ENCODE data around the gene OR5K2. TPM values are rescaled to one million over a fixed set of nuclear protein-coding genes. Genes with fewer than 3 reads are reported as not detected.

Gene OR5K2
- total RNA-seq, 1 donor from 2014 or later: not detected

- Histone ChIP-seq H3K27ac (no peak overlapping the region), H3K4me1 (no peaks in the 10 kb centered on the region), H3K9me3 (no peaks in the 10 kb centered on the region), H3K36me3 (no peaks in the 10 kb centered on the region), H3K27me3 (no peaks in the 10 kb centered on the region), H3K4me3 (no peak overlapping the region)
- no peak for TF ChIP-seq CTCF (IDR thresholded peaks at IDR 0.05)
- no peak for DNase-seq (ENCODE audit: low spot score in 2 of 2)
- intact Hi-C loops (cut with DNase I): no loop called here
Observed at GRCh38 chr3:98545940-98546339, 48.5 kb downstream of the OR5K2 start.

Other genes starting within 250 kb of the OR5K2 start
- gene OR5H6, start 233.4 kb upstream of the OR5K2 start, total RNA-seq: not detected
- not detected for gene OR5H2, start 215.2 kb upstream of the OR5K2 start, total RNA-seq
- gene OR5K4, start 143.8 kb upstream of the OR5K2 start, total RNA-seq: not detected
- gene OR5K3, start 107.0 kb upstream of the OR5K2 start, total RNA-seq: not detected
- gene OR5K1, start 34.5 kb upstream of the OR5K2 start, total RNA-seq: 4.7 TPM
- gene CLDND1, start 25.2 kb downstream of the OR5K2 start, total RNA-seq: 171 TPM
- gene GPR15, start 34.3 kb downstream of the OR5K2 start, total RNA-seq: not detected
- 34.8 TPM for gene CPOX, start 95.9 kb downstream of the OR5K2 start, total RNA-seq

All from ascending aorta (tissue), 2 donors.